Measurements from ENCODE around the gene TAS1R2.

Gene TAS1R2

DNA sequence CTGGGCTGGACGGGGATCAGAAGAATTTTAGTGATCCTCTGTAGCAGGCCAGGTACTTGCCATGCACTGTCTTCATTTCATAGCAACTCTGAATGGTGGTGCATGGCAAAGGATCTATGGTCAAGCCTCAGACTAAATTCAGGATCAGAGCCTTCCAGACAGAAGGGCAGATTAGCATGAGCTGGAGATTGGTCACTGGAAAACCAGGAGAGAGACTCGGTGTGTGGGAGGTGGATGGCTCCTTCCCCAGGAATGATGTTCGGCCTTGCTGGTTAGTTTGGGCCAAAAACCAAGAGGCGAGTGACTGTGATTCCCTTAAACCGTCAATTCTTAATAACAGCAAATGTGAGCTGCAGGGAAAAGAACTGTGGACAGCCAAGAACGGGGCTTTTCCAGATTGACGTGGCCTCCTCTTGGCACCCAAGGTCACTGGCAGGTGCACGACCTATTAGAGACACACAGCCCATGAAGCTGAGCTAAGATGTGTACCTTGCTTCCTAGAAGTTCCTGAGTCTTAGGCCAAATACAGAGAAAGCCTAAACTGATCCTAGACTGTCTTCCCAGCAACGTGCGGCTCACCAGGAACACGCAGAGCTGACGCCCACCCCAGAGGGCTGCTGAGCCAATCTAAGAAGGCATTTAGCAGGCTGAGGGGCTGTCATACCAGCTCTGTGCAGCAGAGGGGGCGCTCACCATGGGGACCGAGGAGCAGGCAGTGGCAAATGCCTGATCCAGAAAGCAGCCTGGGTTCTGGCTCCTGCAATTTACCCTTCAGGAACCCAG is 24.4 kb upstream of the TAS1R2 start:
- DNase-seq (ENCODE audit: low read depth) = peak; percentile 13
- TF ChIP-seq, protein P1, sequence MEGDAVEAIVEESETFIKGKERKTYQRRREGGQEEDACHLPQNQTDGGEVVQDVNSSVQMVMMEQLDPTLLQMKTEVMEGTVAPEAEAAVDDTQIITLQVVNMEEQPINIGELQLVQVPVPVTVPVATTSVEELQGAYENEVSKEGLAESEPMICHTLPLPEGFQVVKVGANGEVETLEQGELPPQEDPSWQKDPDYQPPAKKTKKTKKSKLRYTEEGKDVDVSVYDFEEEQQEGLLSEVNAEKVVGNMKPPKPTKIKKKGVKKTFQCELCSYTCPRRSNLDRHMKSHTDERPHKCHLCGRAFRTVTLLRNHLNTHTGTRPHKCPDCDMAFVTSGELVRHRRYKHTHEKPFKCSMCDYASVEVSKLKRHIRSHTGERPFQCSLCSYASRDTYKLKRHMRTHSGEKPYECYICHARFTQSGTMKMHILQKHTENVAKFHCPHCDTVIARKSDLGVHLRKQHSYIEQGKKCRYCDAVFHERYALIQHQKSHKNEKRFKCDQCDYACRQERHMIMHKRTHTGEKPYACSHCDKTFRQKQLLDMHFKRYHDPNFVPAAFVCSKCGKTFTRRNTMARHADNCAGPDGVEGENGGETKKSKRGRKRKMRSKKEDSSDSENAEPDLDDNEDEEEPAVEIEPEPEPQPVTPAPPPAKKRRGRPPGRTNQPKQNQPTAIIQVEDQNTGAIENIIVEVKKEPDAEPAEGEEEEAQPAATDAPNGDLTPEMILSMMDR (IDR thresholded peaks at IDR 0.05; ENCODE audit: low read depth, low read length, missing control alignments) = peak; percentile 98
- no peak overlapping the region for H3K4me3 ChIP-seq (ENCODE audit: low read depth, low read length)

DNA sequence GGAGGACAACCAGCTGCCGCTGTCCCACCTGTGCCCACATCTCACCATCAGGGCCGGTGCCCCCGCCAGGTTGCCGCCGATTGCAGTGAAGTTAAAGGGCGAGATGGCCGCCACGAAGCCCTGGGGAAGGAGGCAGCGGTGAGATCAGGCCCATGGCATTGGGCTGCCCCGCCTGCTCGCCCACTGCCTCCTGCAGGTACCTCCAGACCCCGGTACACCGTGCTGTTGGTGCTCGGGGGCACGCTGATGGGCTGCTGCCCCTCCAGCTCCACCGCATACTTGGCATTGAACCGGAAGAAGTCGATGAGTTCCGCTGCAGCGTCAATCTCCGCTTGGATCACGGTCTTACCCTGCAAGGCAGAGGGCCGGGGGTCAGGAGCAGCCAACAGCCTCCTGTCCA is 23.6 kb upstream of the TAS1R2 start:
- no peak overlapping the region for H3K4me3 ChIP-seq (ENCODE audit: low read depth, low read length)
- DNase-seq (ENCODE audit: low read depth) = no peak
- TF ChIP-seq, protein P1 (IDR thresholded peaks at IDR 0.05; ENCODE audit: low read depth, low read length, missing control alignments) = no peak

DNA sequence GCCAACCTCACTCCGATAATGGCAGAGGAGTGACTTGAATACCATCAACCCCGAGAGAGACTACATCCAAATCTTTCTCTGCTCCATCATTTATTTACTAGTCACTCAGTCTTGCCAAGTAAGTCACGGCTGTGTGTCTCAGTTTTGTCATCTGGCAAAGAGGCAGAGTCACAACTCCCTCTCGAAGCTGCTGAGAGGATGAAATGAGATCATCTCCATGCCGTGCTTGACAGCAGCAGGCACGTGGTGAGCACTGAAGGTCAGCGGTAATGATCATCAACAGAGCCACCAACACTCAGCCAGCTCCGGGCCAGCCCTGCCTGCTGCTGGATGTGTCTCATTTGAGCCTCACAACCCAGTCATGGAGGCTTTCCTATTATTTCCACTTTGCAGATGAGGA is 23.0 kb upstream of the TAS1R2 start:
- DNase-seq (ENCODE audit: low read depth) = no peak
- H3K4me3 ChIP-seq (ENCODE audit: low read depth, low read length) = no peak overlapping the region
- TF ChIP-seq, protein P1 (IDR thresholded peaks at IDR 0.05; ENCODE audit: low read depth, low read length, missing control alignments) = no peak

DNA sequence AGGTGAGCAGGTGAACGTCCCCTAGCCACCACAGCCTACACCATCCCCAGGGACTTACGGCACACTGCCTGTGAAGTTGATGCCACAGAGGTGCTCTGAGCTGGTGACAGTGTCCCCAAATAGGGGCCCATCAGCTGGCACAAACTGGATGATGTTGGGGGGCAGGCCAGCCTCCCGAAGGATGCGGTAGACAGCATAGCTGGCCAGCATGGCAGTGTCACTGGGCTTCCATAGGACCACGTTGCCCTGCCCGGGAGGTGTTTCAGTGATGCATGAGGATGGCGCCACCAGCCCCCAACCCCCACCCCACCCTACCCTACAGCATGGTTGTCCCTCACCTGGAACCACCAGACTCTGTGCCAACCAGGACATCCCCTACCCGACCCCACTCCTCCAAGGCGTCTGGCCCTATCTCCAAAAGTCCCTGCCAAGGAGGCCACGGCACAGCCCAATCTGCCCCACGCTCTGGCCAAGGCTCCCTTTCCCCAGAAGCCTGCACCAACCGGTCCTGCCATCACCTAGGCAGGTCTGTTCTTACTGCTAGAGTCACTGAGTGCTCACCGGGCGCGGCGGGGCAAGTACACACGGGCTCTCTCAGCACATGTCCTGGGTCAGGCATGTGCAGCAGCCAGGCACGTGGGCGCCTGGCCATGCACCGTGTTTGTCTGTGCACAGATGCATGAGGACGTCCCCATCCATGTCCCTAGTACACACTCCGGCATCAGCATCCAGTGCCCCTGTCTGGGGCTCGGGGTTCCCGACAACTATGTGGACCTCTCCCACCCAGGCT is 22.4 kb upstream of the TAS1R2 start:
- no peak for DNase-seq (ENCODE audit: low read depth)
- H3K4me3 ChIP-seq (ENCODE audit: low read depth, low read length) = no peak overlapping the region
- TF ChIP-seq, protein P1 (IDR thresholded peaks at IDR 0.05; ENCODE audit: low read depth, low read length, missing control alignments) = no peak

DNA sequence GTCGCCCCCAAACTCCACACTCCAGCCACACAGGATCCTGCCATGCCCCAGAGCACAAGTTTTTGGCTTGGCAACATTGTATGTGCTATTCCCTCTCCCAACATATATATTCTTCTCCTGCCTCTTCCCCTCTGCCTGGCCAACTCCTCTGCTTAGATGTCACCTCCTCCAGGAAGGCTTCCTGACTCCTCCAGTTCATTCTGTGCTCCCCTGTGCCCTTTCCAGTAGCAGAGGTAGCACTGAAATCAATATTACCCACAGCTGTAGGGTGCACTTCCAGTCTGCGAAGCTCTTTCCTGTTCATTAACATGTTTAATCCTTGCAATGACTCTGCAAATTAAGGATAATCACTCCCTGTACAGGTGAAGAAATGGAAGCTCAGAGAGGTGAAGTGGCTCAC is 21.7 kb upstream of the TAS1R2 start:
- H3K4me3 ChIP-seq (ENCODE audit: low read depth, low read length) = no peak overlapping the region
- TF ChIP-seq, protein P1 (IDR thresholded peaks at IDR 0.05; ENCODE audit: low read depth, low read length, missing control alignments) = no peak
- DNase-seq (ENCODE audit: low read depth) = no peak

DNA sequence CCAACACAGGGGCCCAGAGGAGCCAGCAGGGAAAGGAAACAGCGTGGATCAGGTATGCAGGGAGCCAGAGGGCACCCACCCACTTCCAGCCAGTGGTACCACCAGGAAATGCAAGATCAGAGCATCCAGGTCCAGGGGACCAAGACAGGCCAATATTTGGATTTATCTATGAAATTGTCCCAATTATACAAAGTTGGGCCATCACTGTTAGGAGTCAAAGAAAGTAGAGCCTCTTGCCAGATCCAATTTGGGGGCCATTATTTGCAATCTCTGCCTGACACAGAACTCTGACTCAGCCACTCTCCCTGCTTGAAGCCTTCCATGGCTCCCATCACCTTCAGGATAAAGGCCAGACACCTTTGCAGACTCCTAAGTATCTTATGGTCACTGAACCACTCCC is 21.1 kb upstream of the TAS1R2 start:
- no peak for DNase-seq (ENCODE audit: low read depth)
- TF ChIP-seq, protein P1 (IDR thresholded peaks at IDR 0.05; ENCODE audit: low read depth, low read length, missing control alignments) = no peak
- H3K4me3 ChIP-seq (ENCODE audit: low read depth, low read length) = no peak overlapping the region

Measured in GM12864 (cell line).